ENCODE data around the gene SHC2. TPM values are rescaled to one million over a fixed set of nuclear protein-coding genes. Genes with fewer than 3 reads are reported as not detected.

Gene SHC2
- total RNA-seq, 1 experiment from 2014 or later: 6.7 TPM

- ChIA-PET POLR2A (no interaction called here), CTCF (no interaction called here)
- no peaks in the 10 kb centered on the region for H3K27me3 ChIP-seq (ENCODE audit: control insufficient read depth, insufficient read depth, low read length)
- intact Hi-C loops (cut with micrococcal nuclease; ENCODE audit: unreplicated experiment) (no loop called here), in situ Hi-C loops (cut with HindIII; ENCODE audit: low pct_unique_long_range_greater_than_20kb, low sequenced_read_pairs) (no loop called here)
- H3K27ac ChIP-seq (ENCODE audit: low read length): no peak overlapping the region
- no peak overlapping the region for H3K4me3 ChIP-seq (ENCODE audit: low read depth in 2 of 2, low read length in 2 of 2)
- no peaks in the 10 kb centered on the region for H3K36me3 ChIP-seq (ENCODE audit: control insufficient read depth, insufficient read depth, low read length)
- TF ChIP-seq REST (IDR thresholded peaks at IDR 0.05; ENCODE audit: insufficient read depth in 1 of 2, low read depth in 2 of 2, low read length in 1 of 2) (no peak), SIN3A (IDR thresholded peaks at IDR 0.05; ENCODE audit: borderline replicate concordance, insufficient read depth, low read depth, low read length) (no peak), CTCF (IDR thresholded peaks at IDR 0.05) (no peak), TCF7L2 (IDR thresholded peaks at IDR 0.05; ENCODE audit: low read depth, low read length) (no peak), POLR2AphosphoS5 (IDR thresholded peaks at IDR 0.05; ENCODE audit: low read depth, low read length) (no peak)
- no peaks in the 10 kb centered on the region for H3K9me3 ChIP-seq (ENCODE audit: control insufficient read depth, insufficient read depth, low read depth, low read length)
- ATAC-seq (no peak), DNase-seq (ENCODE audit: low read depth, low spot score) (no peak)
- no peaks in the 10 kb centered on the region for H3K4me1 ChIP-seq (ENCODE audit: control insufficient read depth, insufficient read depth, low read length)
- BruUV-seq (replicated peaks): no TSS peak
Measured at GRCh38 chr19:456547-457110, 4.2 kb downstream of the SHC2 start.

- Histone ChIP-seq H3K4me3 (ENCODE audit: low read depth in 2 of 2, low read length in 2 of 2) (no peak overlapping the region), H3K4me1 (ENCODE audit: control insufficient read depth, insufficient read depth, low read length) (no peaks in the 10 kb centered on the region), H3K36me3 (ENCODE audit: control insufficient read depth, insufficient read depth, low read length) (no peaks in the 10 kb centered on the region), H3K27ac (ENCODE audit: low read length) (no peak overlapping the region), H3K9me3 (ENCODE audit: control insufficient read depth, insufficient read depth, low read depth, low read length) (no peaks in the 10 kb centered on the region), H3K27me3 (ENCODE audit: control insufficient read depth, insufficient read depth, low read length) (no peaks in the 10 kb centered on the region)
- DNase-seq (ENCODE audit: low read depth, low spot score) (no peak), ATAC-seq (no peak)
- intact Hi-C loops (cut with micrococcal nuclease; ENCODE audit: unreplicated experiment) (no loop called here), in situ Hi-C loops (cut with HindIII; ENCODE audit: low pct_unique_long_range_greater_than_20kb, low sequenced_read_pairs) (no loop called here)
- TF ChIP-seq TCF7L2 (IDR thresholded peaks at IDR 0.05; ENCODE audit: low read depth, low read length): no peak
- no peak for TF ChIP-seq POLR2AphosphoS5 (IDR thresholded peaks at IDR 0.05; ENCODE audit: low read depth, low read length)
- no peak for TF ChIP-seq REST (IDR thresholded peaks at IDR 0.05; ENCODE audit: insufficient read depth in 1 of 2, low read depth in 2 of 2, low read length in 1 of 2)
- no peak for TF ChIP-seq SIN3A (IDR thresholded peaks at IDR 0.05; ENCODE audit: borderline replicate concordance, insufficient read depth, low read depth, low read length)
- no peak for TF ChIP-seq CTCF (IDR thresholded peaks at IDR 0.05)
- POLR2A ChIA-PET: no interaction called here
- CTCF ChIA-PET: no interaction called here
- BruUV-seq (replicated peaks): no TSS peak
Measured at GRCh38 chr19:455851-456546, 4.8 kb downstream of the SHC2 start.
